Nephron progenitor cell (in vitro differentiated cells): ENCODE data around the gene IARS1.
A peak's percentile ranks its signal among the peaks of the same experiment; 100 is the strongest.

Experiments used
- DNase-seq: peaks from one replicate; pipeline ENCODE4 v3.0.0; 2021
- H3K27ac Mint-ChIP-seq: 2 replicates; pipeline ENCODE4 v1.8.0; 2021; ENCODE audit warnings: mild to moderate bottlenecking, moderate library complexity, mixed read lengths
- H3K27me3 Mint-ChIP-seq: 2 replicates; pipeline ENCODE4 v1.8.0; 2021; ENCODE audit warnings: mild to moderate bottlenecking, low read depth, mixed read lengths; ENCODE audit not compliant: poor library complexity
- H3K36me3 Mint-ChIP-seq: 2 replicates; pipeline ENCODE4 v1.8.0; 2021; ENCODE audit warnings: low read depth, mixed read lengths
- H3K4me1 Mint-ChIP-seq: 2 replicates; pipeline ENCODE4 v1.8.0; 2021; ENCODE audit warnings: mixed read lengths
- H3K4me3 Mint-ChIP-seq: 2 replicates; pipeline ENCODE4 v1.8.0; 2021; ENCODE audit warnings: mild to moderate bottlenecking, moderate library complexity, mixed read lengths
- H3K9me3 Mint-ChIP-seq: 2 replicates; pipeline ENCODE4 v1.8.0; 2021; ENCODE audit warnings: mild to moderate bottlenecking, moderate library complexity, mixed read lengths
- TF ChIP-seq, protein P1 (sequence below): fragments of 200-600 bp; sonication (generic); IDR thresholded peaks from 2 replicates; pipeline ENCODE4 v1.5.0; 2021; ENCODE audit warnings: antibody characterized with exemption

Gene IARS1

DNA sequence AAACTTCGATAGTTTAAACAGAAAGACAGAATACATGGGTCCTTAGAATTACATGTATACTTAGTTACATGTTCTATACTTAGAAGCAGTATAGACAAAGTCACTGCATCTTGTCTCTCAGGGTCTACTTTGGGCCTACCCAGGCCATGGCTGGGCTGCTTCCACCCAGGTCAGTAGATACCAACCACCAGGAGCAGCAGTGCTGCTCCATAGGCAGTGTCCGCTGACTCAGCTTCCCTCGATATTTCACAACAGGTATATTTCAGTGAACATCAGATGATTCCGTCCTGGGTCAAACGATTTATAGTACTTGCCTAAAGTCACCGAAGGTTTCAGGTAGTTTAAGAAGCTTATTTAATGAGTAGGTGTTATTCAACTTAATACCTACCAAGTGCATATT lies 18.0 kb downstream of the IARS1 start:
- DNase-seq = no peak
- Mint-ChIP-seq H3K4me1 (peaks cover 8% of the 10 kb centered on the region), H3K4me3 (no peak overlapping the region), H3K27me3 (no peaks in the 10 kb centered on the region), H3K27ac (peak overlapping the region; percentile 91), H3K9me3 (no peaks in the 10 kb centered on the region), H3K36me3 (peaks cover 75% of the 10 kb centered on the region)
- TF ChIP-seq, protein P1, sequence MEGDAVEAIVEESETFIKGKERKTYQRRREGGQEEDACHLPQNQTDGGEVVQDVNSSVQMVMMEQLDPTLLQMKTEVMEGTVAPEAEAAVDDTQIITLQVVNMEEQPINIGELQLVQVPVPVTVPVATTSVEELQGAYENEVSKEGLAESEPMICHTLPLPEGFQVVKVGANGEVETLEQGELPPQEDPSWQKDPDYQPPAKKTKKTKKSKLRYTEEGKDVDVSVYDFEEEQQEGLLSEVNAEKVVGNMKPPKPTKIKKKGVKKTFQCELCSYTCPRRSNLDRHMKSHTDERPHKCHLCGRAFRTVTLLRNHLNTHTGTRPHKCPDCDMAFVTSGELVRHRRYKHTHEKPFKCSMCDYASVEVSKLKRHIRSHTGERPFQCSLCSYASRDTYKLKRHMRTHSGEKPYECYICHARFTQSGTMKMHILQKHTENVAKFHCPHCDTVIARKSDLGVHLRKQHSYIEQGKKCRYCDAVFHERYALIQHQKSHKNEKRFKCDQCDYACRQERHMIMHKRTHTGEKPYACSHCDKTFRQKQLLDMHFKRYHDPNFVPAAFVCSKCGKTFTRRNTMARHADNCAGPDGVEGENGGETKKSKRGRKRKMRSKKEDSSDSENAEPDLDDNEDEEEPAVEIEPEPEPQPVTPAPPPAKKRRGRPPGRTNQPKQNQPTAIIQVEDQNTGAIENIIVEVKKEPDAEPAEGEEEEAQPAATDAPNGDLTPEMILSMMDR = no peak

DNA sequence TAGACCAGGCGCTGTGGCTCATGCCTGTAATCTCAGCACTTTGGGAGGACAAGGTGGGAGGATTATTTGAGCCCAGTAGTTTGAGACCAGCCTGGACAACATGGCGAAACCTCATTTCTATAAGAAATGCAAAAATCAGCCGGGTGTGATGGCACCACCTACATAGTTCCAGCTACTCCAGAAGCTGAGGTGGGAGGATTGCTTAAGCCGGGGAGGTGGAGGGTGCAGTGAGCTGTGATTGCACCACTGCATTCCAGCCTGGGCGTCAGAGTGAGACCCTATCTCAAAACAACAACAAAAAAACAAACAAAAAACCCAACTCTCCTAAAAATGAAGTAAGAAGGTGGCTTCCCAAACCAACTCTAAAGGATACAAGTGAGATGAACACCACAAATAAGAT lies 23.0 kb downstream of the IARS1 start:
- no peaks in the 10 kb centered on the region for H3K9me3 Mint-ChIP-seq
- H3K27ac Mint-ChIP-seq = no peak overlapping the region
- no peaks in the 10 kb centered on the region for H3K27me3 Mint-ChIP-seq
- TF ChIP-seq, protein P1 = no peak
- DNase-seq = no peak
- H3K4me1 Mint-ChIP-seq = no peaks in the 10 kb centered on the region
- H3K4me3 Mint-ChIP-seq = no peak overlapping the region
- H3K36me3 Mint-ChIP-seq = peaks cover 78% of the 10 kb centered on the region

GRCh38 chr9:92266486-92266885 lies 27.0 kb downstream of the IARS1 start:
- no peak overlapping the region for H3K27ac Mint-ChIP-seq
- TF ChIP-seq, protein P1 = no peak
- no peaks in the 10 kb centered on the region for H3K27me3 Mint-ChIP-seq
- H3K36me3 Mint-ChIP-seq = peaks cover 85% of the 10 kb centered on the region
- H3K9me3 Mint-ChIP-seq = no peaks in the 10 kb centered on the region
- DNase-seq = no peak
- no peaks in the 10 kb centered on the region for H3K4me1 Mint-ChIP-seq
- no peak overlapping the region for H3K4me3 Mint-ChIP-seq

GRCh38 chr9:92265154-92265553 lies 28.3 kb downstream of the IARS1 start:
- no peaks in the 10 kb centered on the region for H3K27me3 Mint-ChIP-seq
- H3K4me3 Mint-ChIP-seq = no peak overlapping the region
- no peaks in the 10 kb centered on the region for H3K9me3 Mint-ChIP-seq
- H3K4me1 Mint-ChIP-seq = no peaks in the 10 kb centered on the region
- no peak overlapping the region for H3K27ac Mint-ChIP-seq
- TF ChIP-seq, protein P1 = no peak
- peaks cover 78% of the 10 kb centered on the region for H3K36me3 Mint-ChIP-seq
- DNase-seq = no peak

DNA sequence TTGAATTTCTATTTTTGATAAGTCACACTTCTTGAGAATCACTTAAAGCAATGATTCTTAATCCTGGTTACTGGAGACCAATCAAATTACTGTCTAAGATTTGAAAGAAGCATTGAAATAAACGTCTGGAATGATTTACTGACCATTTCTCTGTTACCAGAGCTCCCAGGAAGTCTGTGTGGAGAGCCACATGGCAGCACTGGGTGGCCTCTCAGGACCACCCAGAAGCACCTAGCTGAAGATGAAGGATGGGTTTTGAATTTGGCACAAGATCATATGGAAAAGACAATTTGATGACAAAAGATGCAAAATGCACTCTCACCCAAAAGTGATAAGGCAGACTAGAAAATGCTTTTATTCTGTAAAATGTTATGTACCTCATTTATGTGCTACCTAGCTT lies 30.4 kb downstream of the IARS1 start:
- Mint-ChIP-seq H3K27me3 (no peaks in the 10 kb centered on the region), H3K4me3 (no peak overlapping the region), H3K4me1 (no peaks in the 10 kb centered on the region), H3K27ac (no peak overlapping the region), H3K36me3 (peaks cover 82% of the 10 kb centered on the region), H3K9me3 (no peaks in the 10 kb centered on the region)
- no peak for DNase-seq
- TF ChIP-seq, protein P1 = no peak

GRCh38 chr9:92257327-92257726 lies 36.2 kb downstream of the IARS1 start:
- peak overlapping the region; percentile 31 for H3K27ac Mint-ChIP-seq
- TF ChIP-seq, protein P1 = no peak
- H3K36me3 Mint-ChIP-seq = peaks cover 77% of the 10 kb centered on the region

More at GRCh38 chr9:92257327-92257726, 36.2 kb downstream of the IARS1 start:
- H3K4me1 Mint-ChIP-seq = no peaks in the 10 kb centered on the region
- H3K27me3 Mint-ChIP-seq = no peaks in the 10 kb centered on the region
- no peaks in the 10 kb centered on the region for H3K9me3 Mint-ChIP-seq
- H3K4me3 Mint-ChIP-seq = no peak overlapping the region
- DNase-seq = no peak
